Activated T-helper 9 cell treated with anti-CD3 and anti-CD28 coated beads, Interleukin-2, amount 50 U/mL, for 16 hours (primary cell): Measurements from ENCODE around the gene MYH1.

Source experiments
- DNase-seq: peaks from one replicate; pipeline ENCODE4 v3.0.0-alpha.2; 2020; ENCODE audit warnings: low read depth

The MYH1 gene

GRCh38 chr17:10482252-10482651 lies 36.1 kb downstream of the MYH1 start:
- DNase-seq = no peak

- DNase-seq = no peak
Measured at GRCh38 chr17:10477701-10478100, 40.6 kb downstream of the MYH1 start.

DNA sequence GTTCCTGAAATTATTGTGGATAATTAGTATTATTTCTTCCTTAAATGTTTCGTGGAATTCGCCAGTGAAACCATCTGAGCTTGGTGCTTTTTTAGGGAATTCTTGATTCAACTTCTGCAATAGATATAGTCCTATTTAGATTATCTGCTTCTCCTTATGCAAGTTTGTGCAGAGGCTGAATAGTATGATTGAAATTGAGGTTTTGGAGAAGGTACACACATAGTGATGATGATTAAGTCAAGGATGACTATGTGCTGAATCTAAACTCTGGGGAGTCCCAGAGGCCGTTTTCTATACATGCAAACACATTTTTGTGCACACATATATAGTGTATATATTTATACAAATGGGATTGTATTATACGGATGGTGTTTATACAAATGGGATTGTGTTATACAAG lies 43.8 kb downstream of the MYH1 start:
- no peak for DNase-seq

DNA sequence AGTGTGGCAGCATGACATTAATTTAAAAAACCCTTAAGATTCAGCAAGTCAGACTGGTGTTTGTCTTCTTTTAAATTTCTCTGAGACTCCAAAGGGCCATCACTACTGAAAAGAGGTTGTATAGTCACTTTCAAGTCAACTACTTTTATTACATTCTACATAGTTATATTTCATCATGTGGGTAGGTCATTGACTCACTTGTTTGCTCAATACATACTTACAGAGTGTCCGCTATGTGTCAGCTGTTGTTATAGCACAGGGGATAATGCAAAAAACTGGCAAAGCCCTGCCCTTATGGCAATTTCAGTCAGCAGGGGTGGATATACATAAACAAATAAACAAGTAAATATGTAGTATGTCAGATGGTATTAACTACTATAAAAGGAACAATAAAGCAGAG lies 46.5 kb downstream of the MYH1 start:
- no peak for DNase-seq

GRCh38 chr17:10469459-10469858 lies 48.9 kb downstream of the MYH1 start, which contains the start of gene MYH4:
TSS of gene MYH4 (minus strand) at chr17:10469559. CDS start at chr17:10466745, 2,814 bp downstream.
- DNase-seq = no peak

GRCh38 chr17:10463402-10463801 lies 54.9 kb downstream of the MYH1 start:
- no peak for DNase-seq

DNA sequence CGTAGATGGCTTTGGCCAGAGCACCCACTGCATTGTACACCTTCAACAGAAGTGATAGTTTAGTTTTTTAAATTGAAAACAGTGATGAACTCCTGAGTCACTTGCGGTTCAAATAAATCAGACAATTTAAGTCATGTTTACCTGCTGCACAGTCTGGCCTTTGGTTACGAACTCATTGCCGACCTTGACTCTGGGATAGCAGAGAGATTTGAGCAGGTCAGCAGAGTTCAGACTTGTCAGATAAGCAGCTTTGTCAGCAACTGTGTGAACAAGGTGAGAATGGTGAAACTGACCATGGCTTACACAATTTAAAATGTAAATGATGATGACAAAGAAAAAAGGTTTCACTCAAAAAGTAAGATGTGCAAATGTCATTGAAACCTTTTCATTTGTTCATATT lies 58.3 kb downstream of the MYH1 start:
- no peak for DNase-seq

DNA sequence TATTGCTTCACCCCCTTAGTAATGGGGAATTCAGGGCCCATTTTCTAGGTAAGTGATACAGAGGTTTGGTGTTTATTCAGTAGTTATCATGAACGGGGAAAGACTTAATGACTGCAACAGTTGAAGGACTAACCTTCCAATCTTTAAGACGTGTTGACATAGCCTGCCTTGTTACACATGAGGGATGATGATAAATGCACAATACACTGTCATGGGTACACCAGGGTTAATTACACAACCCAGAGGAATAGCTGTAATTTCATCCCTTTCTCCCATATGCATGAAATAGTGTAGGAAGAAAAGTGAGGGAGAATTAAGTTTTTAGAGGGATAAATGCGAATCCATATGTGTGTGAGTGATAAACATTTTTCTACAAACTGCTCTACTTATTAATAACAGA lies 59.6 kb downstream of the MYH1 start:
- DNase-seq = no peak

DNA sequence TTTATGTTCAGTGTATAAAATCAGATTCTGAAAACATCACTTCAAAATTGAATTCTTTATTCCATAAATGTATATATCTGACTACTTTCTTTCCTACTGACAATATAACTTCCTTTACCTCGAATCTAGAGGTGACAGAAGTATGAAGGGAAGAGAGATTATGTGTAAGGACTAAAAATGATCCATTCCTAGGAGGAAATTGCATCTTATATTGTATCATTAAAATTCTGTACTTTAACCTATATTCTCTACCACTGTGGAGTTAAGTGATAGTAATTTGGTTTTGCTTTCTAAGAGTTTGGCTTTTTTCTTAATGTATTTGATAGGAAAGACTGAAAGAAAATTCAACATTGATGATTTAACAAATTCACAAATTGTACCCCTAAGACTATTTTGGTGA lies 60.4 kb downstream of the MYH1 start:
- no peak for DNase-seq

GRCh38 chr17:10447026-10447931 lies 71.1 kb downstream of the MYH1 start:
- DNase-seq = no peak
